ACC112 (cell line): ENCODE data around the gene HOXD8.

ENCODE experiments used
- H2AFZ ChIP-seq: fragments of 200-600 bp; sonication (generic); one replicate; pipeline ENCODE4 v1.6.0; 2017; ENCODE audit warnings: antibody characterized with exemption, low read length; ENCODE audit not compliant: unreplicated experiment
- H3K27ac ChIP-seq: fragments of 200-600 bp; sonication (generic); 2 replicates; pipeline ENCODE4 v1.5.1; 2014; ENCODE audit warnings: low read depth, mild to moderate bottlenecking, antibody characterized with exemption, low read length, moderate library complexity
- H3K27me3 ChIP-seq: fragments of 200-600 bp; sonication (generic); 2 replicates; pipeline ENCODE4 v1.6.1; 2014; ENCODE audit warnings: mild to moderate bottlenecking, antibody characterized with exemption, low read length, moderate library complexity, mixed read lengths; ENCODE audit not compliant: insufficient read depth
- H3K36me3 ChIP-seq: fragments of 200-600 bp; sonication (generic); 2 replicates; pipeline ENCODE4 v1.6.1; 2016; ENCODE audit warnings: mild to moderate bottlenecking, antibody characterized with exemption, low read length, moderate library complexity, mixed read lengths; ENCODE audit not compliant: insufficient read depth
- H3K4me1 ChIP-seq: fragments of 200-600 bp; sonication (generic); one replicate; pipeline ENCODE4 v1.6.1; 2016; ENCODE audit warnings: low read length, mixed read lengths; ENCODE audit not compliant: insufficient read depth, unreplicated experiment, control insufficient read depth
- H3K4me3 ChIP-seq: fragments of 200-600 bp; sonication (generic); 2 replicates; pipeline ENCODE4 v1.5.1; 2014; ENCODE audit warnings: mild to moderate bottlenecking, low read depth, low read length
- H3K79me2 ChIP-seq: fragments of 200-600 bp; sonication (generic); one replicate; pipeline ENCODE4 v1.6.0; 2016; ENCODE audit warnings: low read length; ENCODE audit not compliant: control insufficient read depth, unreplicated experiment, insufficient read depth

HOXD8 gene

DNA sequence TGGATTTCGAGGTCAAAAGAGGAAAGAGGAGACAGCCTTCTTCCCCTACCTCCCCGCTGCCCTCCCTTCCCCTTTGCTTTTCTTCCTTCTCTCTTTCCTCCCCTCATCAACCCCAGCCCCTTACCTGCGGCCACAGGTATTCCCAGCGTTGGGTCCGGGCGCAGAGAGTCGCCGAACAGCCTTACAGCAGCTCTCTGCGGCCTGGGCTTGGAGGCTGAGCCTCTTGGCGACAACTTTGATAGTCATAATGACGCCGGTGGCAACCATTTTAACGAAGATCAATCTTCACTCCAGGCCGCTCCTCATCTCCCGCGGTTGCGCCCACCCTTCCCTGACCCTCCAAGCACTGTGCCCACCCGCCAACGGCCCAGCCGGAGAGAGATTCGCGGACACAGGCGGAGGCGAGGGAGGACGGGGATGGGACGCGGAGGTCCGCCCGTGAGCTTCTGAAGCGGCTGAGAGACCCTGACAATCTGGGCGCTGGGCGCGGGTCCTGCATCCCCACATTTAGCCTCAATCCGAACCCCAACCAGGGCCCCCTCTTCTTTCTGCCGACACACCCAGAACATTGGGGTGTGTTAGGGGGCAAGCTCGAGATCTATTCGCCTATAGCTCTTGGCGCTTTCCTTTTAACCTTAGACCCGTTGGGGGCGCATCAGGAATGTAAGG is 44.3 kb upstream of the HOXD8 start:
- Histone ChIP-seq H3K4me3 (no peak overlapping the region), H2AFZ (no peak overlapping the region), H3K79me2 (no peaks in the 10 kb centered on the region), H3K4me1 (no peaks in the 10 kb centered on the region), H3K27me3 (peaks cover 100% of the 10 kb centered on the region), H3K36me3 (no peaks in the 10 kb centered on the region), H3K27ac (no peak overlapping the region)

DNA sequence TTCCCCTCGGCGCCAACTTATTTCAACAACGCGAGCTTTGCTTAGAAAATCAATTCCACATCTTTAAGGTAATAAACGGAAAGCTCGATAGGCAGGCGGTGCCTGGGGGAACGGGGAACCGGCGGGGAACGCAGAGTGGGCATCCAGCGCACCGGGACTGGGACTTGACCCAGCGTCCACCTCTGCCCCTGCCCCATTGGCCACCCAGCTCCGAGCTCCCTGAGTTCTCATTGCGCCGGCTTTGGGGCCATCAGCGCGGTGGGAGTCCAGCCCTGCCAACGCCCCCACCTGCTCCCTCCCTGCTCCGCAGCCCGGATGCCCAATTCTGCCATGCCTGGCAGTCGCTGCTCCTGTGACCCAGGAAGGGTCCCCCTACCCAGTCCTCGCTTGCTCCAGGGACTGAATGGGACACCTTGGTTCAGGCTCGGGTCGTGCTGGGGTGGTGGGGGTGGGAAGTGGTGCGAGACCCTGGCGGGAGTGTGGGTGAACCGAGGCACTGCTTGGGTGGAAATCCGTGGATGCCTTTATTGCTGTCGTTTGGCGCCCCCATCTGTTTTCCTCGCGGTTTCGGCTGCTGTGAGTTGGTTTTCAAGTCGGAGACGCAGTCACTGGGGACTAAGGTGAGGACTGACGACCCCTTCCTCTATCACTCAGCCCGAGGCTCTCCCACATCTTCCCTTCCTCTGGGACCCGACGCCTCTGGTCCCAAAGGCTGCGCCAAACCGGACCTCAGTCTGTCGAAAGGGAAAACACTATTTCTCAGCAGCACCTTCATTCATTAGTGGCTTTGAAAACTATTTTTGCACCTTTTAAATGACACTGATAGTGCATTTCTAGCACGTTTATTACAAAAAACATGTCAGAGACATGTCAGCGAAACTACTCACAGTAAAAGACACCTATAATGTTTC is 43.4 kb upstream of the HOXD8 start:
- H3K27me3 ChIP-seq, result peaks cover 100% of the 10 kb centered on the region
- H3K4me1 ChIP-seq, result no peaks in the 10 kb centered on the region
- H3K4me3 ChIP-seq, result no peak overlapping the region
- no peak overlapping the region for H3K27ac ChIP-seq
- no peaks in the 10 kb centered on the region for H3K79me2 ChIP-seq
- no peak overlapping the region for H2AFZ ChIP-seq
- no peaks in the 10 kb centered on the region for H3K36me3 ChIP-seq

- Histone ChIP-seq H3K27ac (no peak overlapping the region), H3K36me3 (no peaks in the 10 kb centered on the region), H2AFZ (no peak overlapping the region), H3K4me3 (no peak overlapping the region; the same call in 1 of the 2 replicates), H3K4me1 (no peaks in the 10 kb centered on the region), H3K27me3 (peaks cover 99% of the 10 kb centered on the region), H3K79me2 (no peaks in the 10 kb centered on the region)
Observed at GRCh38 chr2:176087330-176088047, 42.0 kb upstream of the HOXD8 start.

DNA sequence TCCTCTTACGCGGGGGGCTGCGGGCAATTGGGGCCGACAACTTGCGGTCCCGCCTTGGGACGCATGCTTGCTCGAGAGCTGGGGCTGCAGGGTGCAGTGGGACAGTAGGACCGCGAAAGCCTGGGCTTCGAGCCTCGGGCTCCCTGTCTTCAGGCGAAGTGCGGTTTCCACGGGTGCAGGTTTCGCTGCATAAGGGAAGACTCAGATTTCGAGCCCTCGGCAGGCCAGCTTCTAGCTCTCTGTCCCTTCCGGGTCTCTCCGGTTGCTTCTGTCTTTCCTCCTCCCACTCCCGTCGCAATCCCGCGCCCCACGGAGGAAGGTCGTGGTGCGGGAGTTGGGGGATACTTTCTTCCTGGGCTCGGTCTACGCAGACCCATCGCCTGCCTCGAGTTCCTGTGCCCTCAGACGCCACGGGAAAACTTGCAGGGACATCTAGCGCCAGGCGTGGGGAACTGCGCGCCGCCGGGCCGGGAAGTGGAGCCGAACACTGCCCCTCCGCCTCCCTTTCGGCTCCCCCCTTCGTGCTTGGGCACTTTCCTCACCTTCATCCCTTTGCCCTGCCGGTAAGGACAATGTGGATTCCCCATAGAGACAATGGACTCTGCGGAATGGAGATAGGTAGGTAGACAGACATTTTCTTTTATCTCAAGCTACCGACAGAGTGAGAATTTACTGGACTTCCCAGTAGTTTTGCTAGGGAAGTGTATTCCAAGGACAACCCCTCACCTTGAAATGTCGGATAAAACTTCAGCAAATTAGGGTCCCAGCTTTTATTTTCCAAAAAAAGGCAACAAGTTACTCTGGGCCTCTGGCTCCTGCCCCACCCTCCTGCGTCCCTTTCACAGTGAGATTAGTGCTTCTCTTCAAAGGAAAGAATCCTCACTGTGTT is 41.2 kb upstream of the HOXD8 start:
- Histone ChIP-seq H3K79me2 (no peaks in the 10 kb centered on the region), H3K4me3 (peak overlapping the region; percentile 59), H3K27me3 (peaks cover 98% of the 10 kb centered on the region), H3K36me3 (no peaks in the 10 kb centered on the region), H2AFZ (no peak overlapping the region), H3K27ac (no peak overlapping the region), H3K4me1 (no peaks in the 10 kb centered on the region)

DNA sequence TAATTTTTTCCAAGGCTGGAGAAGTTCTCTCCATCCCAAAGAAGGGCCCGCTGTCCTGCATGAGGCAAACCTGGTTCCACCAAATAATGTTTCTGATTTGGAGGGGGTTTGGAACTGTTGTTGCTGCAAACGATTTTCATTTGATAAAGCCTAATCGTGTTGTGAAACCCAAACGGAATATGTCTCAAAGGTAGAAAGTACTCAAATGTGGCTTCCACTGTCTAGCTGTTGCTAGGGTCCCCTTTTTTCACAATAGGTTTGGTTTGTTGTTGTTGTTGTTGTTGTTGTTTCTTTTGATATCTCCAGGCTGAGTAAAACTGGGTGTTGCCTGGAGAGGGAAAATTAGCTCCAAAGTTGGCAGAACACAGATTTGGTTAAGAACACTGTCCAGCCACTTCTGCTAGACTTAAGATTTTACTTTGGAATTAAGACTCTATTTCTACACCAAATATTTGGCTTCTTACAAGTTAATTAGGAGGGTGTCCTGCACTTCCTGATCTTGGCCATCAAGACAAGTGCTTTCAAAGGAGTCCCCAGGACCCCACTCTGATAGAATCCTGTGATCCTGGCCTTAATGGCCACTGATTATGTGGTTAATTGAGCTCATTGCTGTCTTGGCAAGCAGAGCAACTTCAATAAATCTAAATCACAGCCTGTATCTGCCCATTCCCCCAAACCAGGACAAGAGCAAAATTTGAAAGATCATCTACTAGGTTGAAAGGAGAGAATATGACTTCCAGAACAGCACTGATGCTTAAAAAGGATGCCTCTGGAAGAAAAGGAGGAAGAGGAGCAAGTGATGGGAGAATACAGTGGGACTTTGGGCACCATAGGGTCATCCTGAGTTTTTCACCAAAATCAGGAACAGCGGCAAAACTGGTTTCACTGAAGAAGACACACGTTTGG is 40.3 kb upstream of the HOXD8 start:
- H2AFZ ChIP-seq, result no peak overlapping the region
- H3K27ac ChIP-seq, result no peak overlapping the region
- peaks cover 98% of the 10 kb centered on the region for H3K27me3 ChIP-seq
- H3K4me3 ChIP-seq, result no peak overlapping the region
- H3K4me1 ChIP-seq, result no peaks in the 10 kb centered on the region
- H3K36me3 ChIP-seq, result no peaks in the 10 kb centered on the region
- no peaks in the 10 kb centered on the region for H3K79me2 ChIP-seq

DNA sequence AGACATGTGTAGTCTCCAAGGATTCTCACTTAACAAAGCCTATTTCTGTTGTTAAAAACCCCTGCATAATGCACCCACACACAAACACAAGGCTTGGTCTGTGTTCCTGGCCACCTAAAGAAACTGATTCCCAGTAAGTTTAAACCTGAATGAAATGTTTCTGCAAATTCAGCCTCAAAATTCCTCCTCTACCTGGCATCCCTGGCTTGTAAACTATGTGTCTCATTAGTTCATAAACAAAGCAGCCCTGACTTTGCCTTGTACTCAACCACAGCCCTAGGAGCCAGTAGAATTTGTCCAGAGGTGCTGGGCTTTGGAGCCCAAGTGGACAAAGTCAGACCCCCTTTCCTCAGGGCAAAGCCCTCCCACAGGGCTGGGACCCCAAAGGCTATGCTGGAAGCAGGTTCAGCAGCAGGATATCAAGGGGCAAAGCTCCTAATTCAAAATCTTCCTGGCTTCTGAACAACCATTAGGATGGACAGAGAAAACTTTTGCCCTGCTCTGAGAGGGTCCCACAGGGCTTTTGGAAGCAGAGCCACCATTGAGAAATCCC is 39.6 kb upstream of the HOXD8 start:
- no peak overlapping the region for H3K27ac ChIP-seq
- H3K4me3 ChIP-seq, result no peak overlapping the region
- H3K27me3 ChIP-seq, result peaks cover 98% of the 10 kb centered on the region
- H3K36me3 ChIP-seq, result no peaks in the 10 kb centered on the region
- H3K79me2 ChIP-seq, result no peaks in the 10 kb centered on the region
- H3K4me1 ChIP-seq, result no peaks in the 10 kb centered on the region
- no peak overlapping the region for H2AFZ ChIP-seq

GRCh38 chr2:176090862-176091261 is 38.6 kb upstream of the HOXD8 start:
- Histone ChIP-seq H3K27me3 (peaks cover 98% of the 10 kb centered on the region), H3K27ac (no peak overlapping the region), H3K4me1 (no peaks in the 10 kb centered on the region), H3K36me3 (no peaks in the 10 kb centered on the region), H2AFZ (no peak overlapping the region), H3K4me3 (no peak overlapping the region), H3K79me2 (no peaks in the 10 kb centered on the region)

DNA sequence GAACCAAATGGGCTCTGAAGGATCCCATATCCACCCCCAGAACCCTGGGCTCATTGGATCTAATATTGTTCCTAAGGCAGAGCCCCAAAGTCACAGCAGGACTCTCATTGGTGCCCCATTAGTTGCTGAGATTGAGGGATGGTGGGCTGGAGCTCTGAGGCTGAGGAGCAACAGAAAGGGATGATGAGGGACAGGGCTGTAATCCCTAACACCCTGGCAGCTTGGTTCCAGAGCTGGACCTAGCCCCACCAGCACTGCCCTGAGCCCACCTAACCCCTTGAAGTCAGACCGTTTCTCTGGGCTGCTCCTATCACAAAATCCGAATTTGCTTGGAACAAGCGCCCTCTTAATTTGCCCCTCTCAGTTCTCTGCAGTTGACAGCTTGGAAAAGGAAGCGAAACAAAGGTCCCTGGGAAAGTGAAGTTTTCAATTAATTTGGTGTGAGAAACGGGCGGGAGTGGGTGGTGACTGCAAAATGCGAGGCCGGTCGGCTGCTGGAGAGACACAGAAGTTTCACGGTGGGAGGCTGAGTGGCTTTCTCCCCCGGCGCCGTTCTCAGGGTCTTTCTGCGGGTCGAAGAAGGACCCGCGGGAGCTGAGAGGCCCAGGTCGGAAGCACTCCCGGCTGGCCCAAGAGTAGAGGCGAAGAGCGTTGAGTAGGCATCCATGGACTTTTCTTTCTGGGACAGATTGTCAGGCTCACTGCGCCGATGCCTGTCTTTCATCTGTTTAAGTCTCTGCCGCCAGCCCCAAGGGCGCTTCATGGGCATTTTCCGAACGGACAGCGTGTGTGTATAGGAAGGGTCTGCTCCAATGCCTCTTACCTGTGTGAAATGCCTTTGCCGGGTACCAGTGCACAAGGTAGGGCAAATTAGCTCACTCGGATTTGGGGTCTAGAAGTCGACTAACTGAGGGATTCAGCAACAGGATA is 37.9 kb upstream of the HOXD8 start:
- H3K27ac ChIP-seq, result no peak overlapping the region
- no peaks in the 10 kb centered on the region for H3K36me3 ChIP-seq
- H3K79me2 ChIP-seq, result no peaks in the 10 kb centered on the region
- no peaks in the 10 kb centered on the region for H3K4me1 ChIP-seq
- H3K4me3 ChIP-seq, result no peak overlapping the region
- peaks cover 98% of the 10 kb centered on the region for H3K27me3 ChIP-seq
- H2AFZ ChIP-seq, result no peak overlapping the region
